Kidney epithelial cell (primary cell): ENCODE measurements around the gene ZNF195. TPM values are rescaled to one million over a fixed set of nuclear protein-coding genes. Genes with fewer than 3 reads are reported as not detected.
"Not testable (repeated sequence)": the region's sequence is repeated elsewhere in the genome, so short reads cannot be mapped to it uniquely, and the experiment has no call there.

Experiments used
- DNase-seq: peaks from one replicate; pipeline ENCODE4 v3.0.0-alpha.2; 2010; ENCODE audit warnings: low read depth
- H3K27me3 ChIP-seq: 2 replicates; pipeline ENCODE4 v1.6.0; 2011; ENCODE audit warnings: low read length; ENCODE audit not compliant: control insufficient read depth, insufficient read depth
- H3K36me3 ChIP-seq: 2 replicates; pipeline ENCODE4 v1.5.1; 2011; ENCODE audit warnings: low read length; ENCODE audit not compliant: control insufficient read depth, insufficient read depth
- H3K4me3 ChIP-seq: 2 replicates; pipeline ENCODE4 v1.5.1; 2011; ENCODE audit warnings: low read depth, mild to moderate bottlenecking, control low read depth, low read length
- total RNA-seq: library from RNA; depleted of rRNA; stranded (reverse); fragments of >200 nt; gene quantifications from 2 replicates; pipeline ENCODE4 v1.2.3, GENCODE V29; 2015
- TF ChIP-seq, protein P1 (sequence below): IDR thresholded peaks from 2 replicates; pipeline ENCODE4 v1.5.1; 2011; ENCODE audit warnings: mild to moderate bottlenecking, moderate library complexity, low read length, control low read depth, inconsistent platforms; ENCODE audit not compliant: insufficient read depth, poor library complexity, severe bottlenecking

The ZNF195 gene
- total RNA-seq, result 53.5 and 72.5 TPM in 2 replicates

DNA sequence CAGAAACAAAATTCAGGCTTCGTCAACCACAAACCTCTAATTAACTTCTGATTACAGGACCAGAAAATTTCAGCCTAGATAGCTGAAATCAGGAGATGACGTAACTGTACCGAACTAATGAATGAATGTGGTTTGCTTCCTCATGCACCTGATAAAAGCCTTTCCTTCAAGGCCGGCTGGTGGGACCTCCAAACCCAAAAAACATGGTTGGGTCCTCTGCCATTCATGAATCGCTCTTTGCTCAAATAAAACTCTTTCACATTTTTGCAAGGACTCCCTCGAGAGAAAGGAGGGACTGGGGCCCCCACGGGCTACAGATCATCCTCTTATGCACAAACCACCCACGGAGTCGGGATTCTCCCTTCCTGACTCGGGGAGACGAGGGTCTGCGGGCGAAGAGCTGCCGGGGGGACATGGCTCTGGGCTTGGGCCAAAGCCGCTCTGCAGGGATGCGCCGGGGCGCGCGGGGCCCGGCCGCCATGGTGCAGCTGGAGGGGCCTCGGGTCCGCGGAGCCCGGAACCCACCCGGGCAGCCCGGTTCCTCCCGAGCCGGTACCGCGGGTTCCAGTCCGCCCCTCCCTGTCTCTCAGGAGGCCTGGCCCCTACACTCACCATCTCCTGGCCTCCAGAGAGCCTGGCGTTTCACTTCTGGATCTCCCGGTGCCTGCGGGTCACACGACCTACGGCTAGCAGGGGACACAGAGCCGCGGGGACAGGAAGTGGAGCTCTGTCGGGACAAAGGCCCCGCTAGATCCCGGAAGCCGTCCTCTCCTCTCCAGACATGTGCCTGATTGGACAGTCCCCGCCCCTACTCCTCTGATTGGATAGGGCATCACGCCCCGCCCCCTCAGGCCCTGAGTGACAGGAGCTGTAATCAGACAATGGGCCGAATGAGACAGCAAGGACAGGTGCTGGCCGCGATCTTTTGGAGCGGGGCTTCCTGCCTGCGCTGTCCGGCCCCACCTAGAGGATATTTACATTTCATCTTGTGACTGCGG, at the start of gene ZNF195:
Gene ZNF195, minus strand, starts transcription at position 721 of the 998 bp plus-strand sequence. Its CDS starts 106 bp downstream, at position 615.
- peak; percentile 84 for DNase-seq
- Histone ChIP-seq H3K4me3 (peak within 1 kb of the TSS; percentile 83), H3K36me3 (no peaks in the 10 kb centered on the region), H3K27me3 (no peaks in the 10 kb centered on the region)
- TF ChIP-seq, protein P1, sequence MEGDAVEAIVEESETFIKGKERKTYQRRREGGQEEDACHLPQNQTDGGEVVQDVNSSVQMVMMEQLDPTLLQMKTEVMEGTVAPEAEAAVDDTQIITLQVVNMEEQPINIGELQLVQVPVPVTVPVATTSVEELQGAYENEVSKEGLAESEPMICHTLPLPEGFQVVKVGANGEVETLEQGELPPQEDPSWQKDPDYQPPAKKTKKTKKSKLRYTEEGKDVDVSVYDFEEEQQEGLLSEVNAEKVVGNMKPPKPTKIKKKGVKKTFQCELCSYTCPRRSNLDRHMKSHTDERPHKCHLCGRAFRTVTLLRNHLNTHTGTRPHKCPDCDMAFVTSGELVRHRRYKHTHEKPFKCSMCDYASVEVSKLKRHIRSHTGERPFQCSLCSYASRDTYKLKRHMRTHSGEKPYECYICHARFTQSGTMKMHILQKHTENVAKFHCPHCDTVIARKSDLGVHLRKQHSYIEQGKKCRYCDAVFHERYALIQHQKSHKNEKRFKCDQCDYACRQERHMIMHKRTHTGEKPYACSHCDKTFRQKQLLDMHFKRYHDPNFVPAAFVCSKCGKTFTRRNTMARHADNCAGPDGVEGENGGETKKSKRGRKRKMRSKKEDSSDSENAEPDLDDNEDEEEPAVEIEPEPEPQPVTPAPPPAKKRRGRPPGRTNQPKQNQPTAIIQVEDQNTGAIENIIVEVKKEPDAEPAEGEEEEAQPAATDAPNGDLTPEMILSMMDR, result no peak

DNA sequence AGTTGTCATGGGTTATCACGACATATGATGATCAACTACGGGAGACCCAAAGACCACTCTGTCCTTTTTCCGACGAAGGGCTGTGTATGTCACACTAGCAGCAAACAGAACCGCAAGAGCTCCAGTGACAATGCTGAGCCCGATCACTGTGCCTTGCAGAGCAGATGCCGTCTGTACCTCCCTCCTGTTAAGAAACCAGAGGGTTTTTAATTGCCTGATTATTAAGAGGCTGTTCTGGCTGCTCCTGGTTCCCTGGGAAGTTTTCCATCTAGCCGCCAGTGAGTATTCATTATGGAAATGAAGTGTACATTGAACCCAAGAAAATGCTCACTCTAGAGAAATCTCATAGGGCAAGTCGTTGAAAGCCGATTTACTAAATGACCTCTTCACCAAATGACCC, 49.1 kb upstream of the ZNF195 start:
- DNase-seq, H3K4me3 ChIP-seq, H3K27me3 ChIP-seq, H3K36me3 ChIP-seq: not testable (repeated sequence)

DNA sequence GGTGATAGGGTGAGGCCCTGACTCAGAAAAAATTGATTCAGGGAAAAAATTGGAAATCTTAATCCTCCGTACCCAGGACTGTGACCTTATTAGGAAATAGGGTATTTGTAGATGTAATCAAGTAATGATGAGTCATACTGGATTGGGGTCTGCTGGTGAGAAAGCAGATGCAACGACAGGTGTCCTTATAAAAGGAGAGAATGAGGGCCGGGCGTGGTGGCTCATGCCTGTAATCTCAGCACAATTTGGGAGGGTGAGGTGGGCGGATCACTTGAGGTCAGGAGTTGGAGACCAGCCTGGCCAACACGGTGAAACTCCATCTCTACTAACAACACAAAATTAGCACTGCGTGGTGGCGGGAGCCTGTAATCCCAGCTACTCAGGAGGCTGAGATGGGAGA, 47.6 kb upstream of the ZNF195 start:
- H3K36me3 ChIP-seq, DNase-seq, H3K27me3 ChIP-seq, H3K4me3 ChIP-seq: not testable (repeated sequence)

DNA sequence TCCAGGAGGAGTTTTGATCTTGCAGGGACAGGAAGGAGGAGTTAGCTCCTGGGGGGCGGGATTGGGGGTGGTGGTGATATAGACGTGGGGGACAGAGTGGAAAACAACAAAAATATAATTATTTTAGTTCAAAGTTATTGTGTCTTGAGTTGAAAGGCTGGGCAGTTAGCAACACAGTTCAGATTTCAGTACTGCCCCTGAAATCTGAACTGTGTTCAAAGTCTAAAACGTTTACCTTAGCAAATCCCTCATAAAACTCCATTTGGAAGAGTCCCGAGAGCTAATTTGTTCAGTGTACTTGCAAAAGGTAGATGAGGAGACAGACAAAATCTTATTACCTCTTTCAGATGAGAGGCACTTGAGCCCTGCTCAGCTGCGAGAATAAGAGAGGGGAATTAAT, 45.0 kb upstream of the ZNF195 start:
- not testable (repeated sequence) for H3K4me3 ChIP-seq, DNase-seq

DNA sequence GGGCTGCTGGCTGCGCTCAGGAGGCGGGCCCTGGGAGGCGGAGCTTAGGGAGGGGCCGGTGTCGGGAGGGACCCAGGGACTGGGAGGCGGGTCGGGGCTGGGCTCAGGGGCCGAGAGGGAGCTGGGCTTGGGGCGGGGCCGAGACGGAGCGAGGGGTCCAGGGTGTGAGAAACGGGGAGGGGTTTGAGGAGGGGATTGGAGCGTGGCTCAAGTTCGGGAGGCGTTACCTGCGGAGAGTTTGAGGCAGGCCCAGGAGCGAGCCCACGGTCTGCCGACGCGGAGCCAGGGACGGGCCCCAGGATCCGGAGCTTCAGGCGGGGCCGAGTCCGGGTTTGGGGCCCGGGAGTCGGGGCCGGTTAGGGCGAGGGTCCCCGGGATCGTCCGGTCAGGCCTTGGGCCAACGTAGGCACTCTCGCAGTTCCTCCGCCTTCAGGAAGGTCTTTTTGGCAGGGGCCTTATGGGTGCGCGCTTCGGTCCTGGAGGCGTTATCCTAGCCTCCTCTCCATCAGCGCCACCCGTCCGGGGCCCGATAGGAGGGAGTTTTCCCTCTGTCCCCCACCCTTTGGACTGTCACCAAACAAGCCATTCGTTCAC, 44.3 kb upstream of the ZNF195 start:
- DNase-seq, H3K36me3 ChIP-seq, H3K27me3 ChIP-seq: not testable (repeated sequence)
- peak overlapping the region; percentile 35 for H3K4me3 ChIP-seq

More for the DNA sequence above, 45.0 kb upstream of the ZNF195 start:
- H3K36me3 ChIP-seq, H3K27me3 ChIP-seq: not testable (repeated sequence)

DNA sequence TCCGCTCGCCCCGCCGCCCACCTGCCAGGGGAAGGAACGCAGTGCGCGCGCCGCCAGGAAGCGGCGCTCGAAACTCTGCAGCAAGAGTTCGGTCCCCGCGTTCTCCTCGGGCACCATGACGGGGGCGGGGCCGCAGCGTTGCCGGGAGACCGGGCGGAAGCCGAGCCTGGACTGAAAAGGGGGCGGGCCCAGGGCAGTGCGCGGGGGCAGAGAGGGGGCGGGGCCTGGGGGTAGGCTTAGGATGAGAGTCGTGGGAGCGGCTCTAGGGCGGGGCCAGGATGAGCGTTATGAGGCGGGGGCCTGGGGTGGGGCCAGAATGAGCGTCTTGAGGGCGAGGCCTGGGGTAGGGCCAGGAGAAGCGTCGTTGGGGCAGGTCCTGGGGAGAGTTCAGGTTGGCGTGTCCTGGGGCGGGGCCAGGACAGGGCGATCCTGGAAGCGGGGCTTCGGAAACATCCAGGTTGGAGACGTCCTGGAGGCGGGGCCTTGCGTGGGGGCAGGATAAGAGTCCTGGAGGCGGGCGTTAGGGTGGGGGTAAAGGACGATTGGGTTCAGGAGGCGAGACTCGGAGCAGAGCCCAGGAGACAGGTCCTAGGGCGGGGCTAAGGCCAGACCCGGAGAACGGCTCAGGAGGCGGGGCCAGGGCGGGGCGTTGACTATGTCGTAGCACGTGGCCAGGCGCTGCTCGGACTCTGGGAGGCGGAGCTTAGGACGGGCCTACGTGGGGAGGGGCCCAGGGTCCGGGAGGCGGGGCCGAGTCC, 43.6 kb upstream of the ZNF195 start:
- peak; percentile 93 for DNase-seq
- H3K27me3 ChIP-seq, H3K36me3 ChIP-seq: not testable (repeated sequence)
- H3K4me3 ChIP-seq, result peak overlapping the region; percentile 57

DNA sequence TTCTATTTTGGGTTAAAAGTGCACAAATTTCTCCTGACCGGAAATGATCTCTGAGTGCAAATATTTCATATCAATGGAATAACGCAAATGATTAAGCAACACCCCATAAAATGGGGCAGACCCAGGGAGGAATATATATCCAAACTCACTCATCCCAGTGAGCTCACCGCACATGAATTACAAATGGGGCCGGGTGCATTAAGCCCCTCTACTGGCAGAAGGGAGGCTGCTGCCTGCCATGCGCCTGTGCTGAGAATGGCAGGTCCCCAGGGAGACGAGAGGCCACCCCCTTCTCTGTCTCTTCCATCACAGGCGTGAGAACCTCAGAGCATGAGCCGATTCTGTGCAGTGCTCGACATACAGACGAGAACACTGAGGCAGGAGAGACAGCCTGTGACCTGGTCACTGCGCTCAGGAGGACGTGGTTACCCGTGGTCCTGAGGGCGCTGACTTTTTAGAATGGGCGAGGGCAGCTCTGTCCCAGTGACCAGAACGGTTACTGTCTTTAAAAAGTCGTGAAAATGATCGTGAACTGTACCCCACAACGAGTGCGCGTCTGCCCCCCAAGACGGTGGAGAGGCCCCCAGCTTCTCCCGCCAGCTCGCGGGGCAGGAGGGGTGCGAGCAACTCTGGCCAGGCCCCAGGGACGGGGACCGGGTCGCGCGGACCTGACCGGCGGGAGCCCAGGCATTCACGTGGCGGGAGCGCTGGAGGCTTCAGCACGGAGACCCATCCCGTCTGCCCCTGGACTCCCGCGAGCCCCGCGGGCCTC, 42.8 kb upstream of the ZNF195 start:
- not testable (repeated sequence) for H3K36me3 ChIP-seq, H3K27me3 ChIP-seq, DNase-seq
- peak overlapping the region; percentile 57 for H3K4me3 ChIP-seq

DNA sequence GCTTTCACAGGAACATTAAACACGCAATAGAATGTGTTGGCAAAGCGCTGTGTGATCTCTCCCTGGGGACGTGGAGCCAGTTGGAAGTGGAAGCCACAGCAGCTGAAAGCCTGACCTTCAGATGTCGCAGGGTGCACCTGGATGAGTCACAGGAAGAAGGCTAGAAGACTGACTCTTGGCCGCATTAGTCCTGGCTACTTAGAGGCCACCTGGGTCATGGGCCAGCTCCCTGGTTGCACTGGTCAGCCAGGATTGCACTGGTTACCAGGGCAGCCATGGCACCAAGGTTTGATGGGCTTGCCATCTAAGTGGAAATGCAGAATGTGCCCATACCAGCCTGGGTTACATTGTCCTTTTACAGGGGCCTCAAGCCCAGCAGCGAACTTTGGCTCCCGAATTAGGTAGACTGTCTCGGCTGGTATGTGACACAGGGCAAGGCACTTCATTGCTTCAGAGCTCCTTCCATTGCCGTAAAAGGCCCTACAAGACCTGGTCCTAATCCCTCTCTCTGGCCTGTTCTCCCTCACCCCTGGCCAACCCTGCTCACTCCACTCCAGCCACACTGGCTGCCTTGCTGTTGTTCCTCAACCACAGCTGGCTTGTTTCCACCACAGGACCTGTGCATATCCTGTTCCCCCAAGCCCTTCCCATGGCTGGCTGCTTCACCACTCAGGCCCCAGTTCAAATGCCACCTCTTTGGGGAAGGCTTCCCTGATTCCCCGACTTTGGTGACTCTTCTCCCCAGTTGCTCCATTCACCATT, 41.5 kb upstream of the ZNF195 start:
- not testable (repeated sequence) for DNase-seq, H3K4me3 ChIP-seq, H3K36me3 ChIP-seq, H3K27me3 ChIP-seq

DNA sequence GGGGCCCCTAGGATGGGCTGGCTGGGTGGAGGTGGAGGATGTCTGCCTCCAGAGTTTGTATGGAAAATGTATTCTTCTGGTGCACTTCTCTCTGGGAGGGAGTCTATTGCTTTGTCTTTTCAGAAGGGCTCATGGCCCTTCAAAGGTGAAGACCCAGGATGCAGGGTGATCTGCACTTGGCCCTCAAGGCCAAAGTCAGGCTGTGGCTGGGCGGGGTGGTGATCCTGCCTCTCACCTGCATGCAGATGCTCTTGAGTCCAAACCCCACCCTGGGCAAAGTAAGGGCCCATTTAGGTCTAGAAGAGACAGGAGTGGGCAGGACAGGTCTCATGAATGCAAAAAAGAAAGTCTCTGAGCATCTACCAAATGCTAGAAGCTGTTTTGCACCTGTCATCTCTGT, 40.5 kb upstream of the ZNF195 start:
- DNase-seq, H3K4me3 ChIP-seq, H3K36me3 ChIP-seq, H3K27me3 ChIP-seq: not testable (repeated sequence)
